Measurements from ENCODE around the gene CCDC148. TPM values are rescaled to one million over a fixed set of nuclear protein-coding genes. Genes with fewer than 3 reads are reported as not detected.

Gene CCDC148
- total and polyA plus RNA-seq, 2 donors (not counting 1 experiment from before 2014, with no cell fraction given), result not detected

DNA sequence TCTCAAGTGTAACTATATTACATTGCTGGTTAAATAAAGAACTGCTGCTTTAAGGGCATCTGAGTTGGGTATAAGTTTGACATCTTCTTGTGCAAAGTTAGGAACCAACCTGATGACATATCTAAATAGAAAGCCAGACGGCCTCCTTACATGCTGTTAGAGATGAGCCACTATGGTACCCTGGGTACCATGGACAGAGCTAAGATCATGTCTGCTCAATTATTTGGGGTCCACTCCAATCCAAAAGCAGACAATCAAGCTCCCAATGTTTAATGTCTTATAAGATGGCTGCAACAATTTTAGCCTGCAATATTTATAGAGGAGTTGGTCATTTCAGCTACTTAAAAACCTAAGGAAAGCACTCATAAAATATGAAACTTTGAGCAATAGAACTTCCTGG is 268.6 kb downstream of the CCDC148 start:
- intact Hi-C loops (cut with micrococcal nuclease), result no loop called here
- no peak overlapping the region for H3K4me2 ChIP-seq (replicated peaks; ENCODE audit: low read depth, low read length, poor library complexity, severe bottlenecking)
- H2AFZ ChIP-seq (ENCODE audit: insufficient read depth, low read depth, low read length, poor library complexity, severe bottlenecking), result no peak overlapping the region
- Mint-ChIP-seq H3K27me3 (peaks cover 5% of the 10 kb centered on the region), H3K4me1 (peaks cover 29% of the 10 kb centered on the region), H3K9me3 (ENCODE audit: insufficient read depth) (no peaks in the 10 kb centered on the region), H3K4me3 (no peak overlapping the region), H3K27ac (no peak overlapping the region)
- no peaks in the 10 kb centered on the region for H3K27me3 ChIP-seq (replicated peaks in 1 of 4; ENCODE audit: control extremely low read depth in 1 of 4, control insufficient read depth in 3 of 4, insufficient read depth in 4 of 4, low read length in 3 of 4)
- ChIA-PET CTCF (interaction anchor here (2.2 kb wide), 1 partner anchor 566 kb away, joined by 7 read pairs; no protein-coding TSS in a partner anchor), POLR2A (no interaction called here)
- no peaks in the 10 kb centered on the region for H3K9me3 ChIP-seq (ENCODE audit: control extremely low read depth in 1 of 3, control insufficient read depth in 2 of 3, insufficient read depth in 1 of 3, low read length in 2 of 3)
- H3K36me3 ChIP-seq (replicated peaks in 1 of 2; ENCODE audit: control extremely low read depth in 1 of 2, control insufficient read depth in 1 of 2, extremely low read depth in 1 of 2, insufficient read depth in 2 of 2, low read length in 1 of 2), result no peaks in the 10 kb centered on the region
- TF ChIP-seq, protein P1, sequence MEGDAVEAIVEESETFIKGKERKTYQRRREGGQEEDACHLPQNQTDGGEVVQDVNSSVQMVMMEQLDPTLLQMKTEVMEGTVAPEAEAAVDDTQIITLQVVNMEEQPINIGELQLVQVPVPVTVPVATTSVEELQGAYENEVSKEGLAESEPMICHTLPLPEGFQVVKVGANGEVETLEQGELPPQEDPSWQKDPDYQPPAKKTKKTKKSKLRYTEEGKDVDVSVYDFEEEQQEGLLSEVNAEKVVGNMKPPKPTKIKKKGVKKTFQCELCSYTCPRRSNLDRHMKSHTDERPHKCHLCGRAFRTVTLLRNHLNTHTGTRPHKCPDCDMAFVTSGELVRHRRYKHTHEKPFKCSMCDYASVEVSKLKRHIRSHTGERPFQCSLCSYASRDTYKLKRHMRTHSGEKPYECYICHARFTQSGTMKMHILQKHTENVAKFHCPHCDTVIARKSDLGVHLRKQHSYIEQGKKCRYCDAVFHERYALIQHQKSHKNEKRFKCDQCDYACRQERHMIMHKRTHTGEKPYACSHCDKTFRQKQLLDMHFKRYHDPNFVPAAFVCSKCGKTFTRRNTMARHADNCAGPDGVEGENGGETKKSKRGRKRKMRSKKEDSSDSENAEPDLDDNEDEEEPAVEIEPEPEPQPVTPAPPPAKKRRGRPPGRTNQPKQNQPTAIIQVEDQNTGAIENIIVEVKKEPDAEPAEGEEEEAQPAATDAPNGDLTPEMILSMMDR (IDR thresholded peaks at IDR 0.05), result no peak
- no peak for TF ChIP-seq EZH2 (IDR thresholded peaks at IDR 0.05; ENCODE audit: borderline replicate concordance, insufficient read depth, low read depth, low read length, poor library complexity, severe bottlenecking)
- DNase-seq (no peak), ATAC-seq (ENCODE audit: low read depth) (no peak)
- H3K79me2 ChIP-seq (ENCODE audit: control insufficient read depth, insufficient read depth, low read length), result no peaks in the 10 kb centered on the region
- no peak overlapping the region for H3K9ac ChIP-seq (ENCODE audit: low read length)
- H3K4me3 ChIP-seq (ENCODE audit: control extremely low read depth in 1 of 5, extremely low read depth in 1 of 5, insufficient read depth in 1 of 5, low read depth in 2 of 5, low read length in 4 of 5), result no peak overlapping the region
- 100% methylated on average over 1 of the region's 1 CpG for WGBS (ENCODE audit: insufficient coverage)
- H4K20me1 ChIP-seq (ENCODE audit: control insufficient read depth, insufficient read depth, low read length, poor library complexity, severe bottlenecking), result no peaks in the 10 kb centered on the region
- peaks cover 23 to 34% of the 10 kb centered on the region in 2 donors for H3K4me1 ChIP-seq (ENCODE audit: control insufficient read depth in 2 of 2, insufficient read depth in 2 of 2, low read length in 2 of 2)
- no peak overlapping the region for H3K27ac ChIP-seq (ENCODE audit: low read length in 2 of 2)

DNA sequence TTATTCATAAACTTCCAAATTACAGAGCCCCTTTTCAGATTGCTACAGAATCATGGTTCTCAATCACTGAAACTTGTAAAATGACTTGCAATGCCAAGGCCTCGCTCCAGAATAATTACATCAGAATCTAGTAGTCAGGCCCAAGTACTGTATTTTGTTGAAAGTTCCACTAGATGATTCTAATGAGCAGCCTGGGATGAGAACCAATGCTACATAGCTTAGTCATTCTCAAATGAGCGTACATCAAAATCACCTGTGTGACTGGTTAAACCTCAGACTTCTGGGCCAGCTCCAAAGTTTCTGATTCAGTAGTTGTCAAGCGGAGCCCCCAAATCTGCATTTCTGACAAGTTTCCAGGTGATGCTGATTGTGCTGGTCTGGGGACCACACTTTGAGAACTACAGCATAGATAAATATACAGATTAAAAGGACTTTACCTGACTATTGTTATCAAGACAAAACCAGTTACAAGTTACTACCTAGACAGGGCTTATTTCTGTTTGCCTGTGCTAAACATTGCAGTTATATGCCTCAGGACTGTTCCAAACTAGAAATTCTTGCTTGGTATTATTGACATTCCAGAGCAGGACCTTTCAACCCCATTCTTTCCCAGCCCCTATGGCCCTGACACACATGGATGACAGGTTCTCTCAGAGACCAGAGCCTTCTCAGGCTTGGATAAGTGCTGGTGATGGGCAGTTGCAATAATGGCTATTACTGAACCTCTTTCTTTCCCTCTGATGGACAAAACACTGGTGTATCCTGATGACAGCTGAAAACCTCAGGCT is 271.8 kb downstream of the CCDC148 start:
- Histone ChIP-seq H3K4me3 (ENCODE audit: control extremely low read depth in 1 of 5, extremely low read depth in 1 of 5, insufficient read depth in 1 of 5, low read depth in 2 of 5, low read length in 4 of 5) (no peak overlapping the region), H3K27ac (ENCODE audit: low read length in 2 of 2) (no peak overlapping the region), H3K36me3 (replicated peaks in 1 of 2; ENCODE audit: control extremely low read depth in 1 of 2, control insufficient read depth in 1 of 2, extremely low read depth in 1 of 2, insufficient read depth in 2 of 2, low read length in 1 of 2) (no peaks in the 10 kb centered on the region), H4K20me1 (ENCODE audit: control insufficient read depth, insufficient read depth, low read length, poor library complexity, severe bottlenecking) (no peaks in the 10 kb centered on the region), H3K9ac (ENCODE audit: low read length) (no peak overlapping the region), H3K27me3 (replicated peaks in 1 of 4; ENCODE audit: control extremely low read depth in 1 of 4, control insufficient read depth in 3 of 4, insufficient read depth in 4 of 4, low read length in 3 of 4) (no peaks in the 10 kb centered on the region), H3K79me2 (ENCODE audit: control insufficient read depth, insufficient read depth, low read length) (no peaks in the 10 kb centered on the region), H3K4me2 (replicated peaks; ENCODE audit: low read depth, low read length, poor library complexity, severe bottlenecking) (no peak overlapping the region), H2AFZ (ENCODE audit: insufficient read depth, low read depth, low read length, poor library complexity, severe bottlenecking) (no peak overlapping the region), H3K9me3 (ENCODE audit: control extremely low read depth in 1 of 3, control insufficient read depth in 2 of 3, insufficient read depth in 1 of 3, low read length in 2 of 3) (no peaks in the 10 kb centered on the region), H3K4me1 (ENCODE audit: control insufficient read depth in 2 of 2, insufficient read depth in 2 of 2, low read length in 2 of 2) (peaks cover 9 to 11% of the 10 kb centered on the region in 2 donors)
- H3K4me1 Mint-ChIP-seq, result peaks cover 6% of the 10 kb centered on the region
- peaks cover 11% of the 10 kb centered on the region for H3K27me3 Mint-ChIP-seq
- ChIA-PET CTCF (interaction anchor here (0.7 to 1.3 kb wide), 2 partner anchors 561 to 571 kb away, joined by 3 read pairs; no protein-coding TSS in a partner anchor), POLR2A (no interaction called here)
- TF ChIP-seq, protein P1 (IDR thresholded peaks at IDR 0.05), result no peak
- no peak for TF ChIP-seq EZH2 (IDR thresholded peaks at IDR 0.05; ENCODE audit: borderline replicate concordance, insufficient read depth, low read depth, low read length, poor library complexity, severe bottlenecking)
- WGBS (ENCODE audit: insufficient coverage), result 85% methylated on average over 2 of the region's 3 CpGs
- DNase-seq (no peak), ATAC-seq (ENCODE audit: low read depth) (no peak)
- intact Hi-C loops (cut with micrococcal nuclease), result no loop called here
- H3K27ac Mint-ChIP-seq, result no peak overlapping the region
- no peak overlapping the region for H3K4me3 Mint-ChIP-seq
- no peaks in the 10 kb centered on the region for H3K9me3 Mint-ChIP-seq (ENCODE audit: insufficient read depth)
